A549 treated with RU486 at 1 μM for 4 hours (cell line): ENCODE results near the gene DHRS1. TPM values are rescaled to one million over a fixed set of nuclear protein-coding genes. Genes with fewer than 3 reads are reported as not detected.

ENCODE experiments used
- total RNA-seq: library from RNA; stranded (reverse); fragments of 200-300 nt; extraction: Qiagen RNA extraction; gene quantifications from 5 replicates; pipeline ENCODE4 v1.2.3, GENCODE V29; 2022; ENCODE audit warnings: low read depth

The DHRS1 gene
- 10.3 to 14.0 TPM (median 13.1 TPM) in 5 replicates for total RNA-seq

DNA sequence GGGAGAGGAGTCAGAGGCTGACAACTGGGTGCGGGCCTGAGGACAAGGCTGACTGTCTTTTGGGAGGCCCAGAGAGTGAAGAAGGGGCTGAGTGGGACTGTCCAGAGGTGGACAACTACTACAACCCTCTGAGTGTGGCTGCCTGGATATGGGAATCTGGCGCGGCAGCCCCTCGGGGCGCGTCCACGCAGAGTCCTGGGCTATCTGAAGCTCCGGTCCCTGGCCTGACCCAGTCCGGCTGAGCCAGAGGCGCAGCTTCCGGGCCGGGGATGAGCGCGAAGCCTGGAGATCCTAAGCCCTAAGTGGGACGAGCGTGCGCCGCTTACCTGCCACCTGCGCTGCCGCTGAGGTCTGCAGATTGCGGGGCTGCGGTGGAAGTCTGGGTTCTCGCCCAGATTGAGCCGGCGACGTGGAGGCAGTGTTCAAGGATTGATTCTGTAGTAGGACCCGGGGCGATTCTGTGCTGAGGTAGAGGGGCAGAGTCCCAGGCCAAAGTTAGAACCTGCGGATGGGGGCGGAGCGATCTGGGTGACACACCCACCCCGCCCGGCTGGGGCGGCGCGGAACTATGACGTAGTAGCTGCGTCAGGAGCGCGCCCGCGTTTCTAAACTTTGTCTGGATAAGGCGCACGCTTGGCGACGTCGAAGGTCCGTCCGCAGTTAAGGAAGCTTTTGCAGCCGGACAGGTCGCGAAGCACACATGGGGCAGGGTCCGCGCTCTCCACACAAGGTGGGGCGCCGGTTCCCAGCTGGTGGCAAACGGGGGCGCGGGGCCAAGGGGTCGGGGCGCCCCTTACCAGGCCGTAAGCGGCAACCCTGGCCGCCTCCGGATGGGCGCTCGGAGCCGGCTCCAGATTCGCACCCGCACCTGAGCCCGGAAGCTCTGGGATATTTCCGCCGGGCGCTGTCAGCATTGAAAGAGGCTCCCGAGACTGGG, at the start of gene DHRS1, which contains the start of gene NOP9:
DHRS1 (minus strand) TSS at position 526 of the 937 bp plus-strand sequence. CDS start 674 bp downstream, outside the sequence.
NOP9 (plus strand) TSS at position 596 of the 937 bp plus-strand sequence; CDS start at position 701, 105 bp downstream.

DNA sequence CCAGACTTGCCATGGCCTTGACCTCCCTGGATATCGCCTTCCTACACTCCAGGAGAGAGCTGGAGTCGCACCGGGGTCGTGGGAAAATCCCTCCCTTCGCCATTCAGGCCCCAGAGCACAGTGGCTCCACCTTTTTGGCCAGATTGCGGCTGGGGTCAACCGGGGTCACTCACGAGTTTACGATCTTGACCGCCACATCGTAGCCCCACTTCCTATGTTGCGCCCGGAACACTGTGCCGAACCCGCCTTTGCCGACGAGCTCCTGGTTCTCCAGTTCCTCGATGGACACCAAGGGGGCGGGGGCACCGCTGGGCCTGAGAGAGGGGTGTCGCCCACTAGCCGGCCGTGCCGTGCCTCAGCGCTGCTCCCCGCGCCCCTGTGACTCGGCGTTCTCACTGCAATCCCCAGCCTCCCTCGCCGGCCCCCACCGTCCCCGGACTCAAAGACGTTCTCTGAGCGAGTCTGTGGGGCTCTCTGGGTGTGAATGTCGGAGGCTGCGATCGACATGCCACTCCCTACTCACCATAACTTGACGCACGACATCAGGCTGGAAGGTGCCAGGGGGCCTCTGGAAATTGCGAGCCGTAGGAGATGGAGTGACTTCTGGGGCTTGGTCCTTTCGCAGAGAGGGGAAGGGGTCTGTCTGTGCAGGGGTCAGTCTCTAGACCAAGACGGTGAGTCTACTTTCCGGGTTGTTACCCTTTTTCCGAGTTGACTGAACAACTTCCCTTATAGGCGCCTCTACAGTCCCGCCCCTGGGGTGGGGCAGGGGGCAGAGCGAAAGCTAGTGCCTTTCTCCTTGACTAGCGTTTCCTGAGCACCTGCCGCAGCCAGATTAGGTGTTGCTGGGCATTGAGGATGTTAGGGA, 39.9 kb upstream of the DHRS1 start, which contains the start of gene RIPK3:
RIPK3 (minus strand) TSS at position 708 of the 868 bp plus-strand sequence; CDS start at position 543, 165 bp downstream.

DNA sequence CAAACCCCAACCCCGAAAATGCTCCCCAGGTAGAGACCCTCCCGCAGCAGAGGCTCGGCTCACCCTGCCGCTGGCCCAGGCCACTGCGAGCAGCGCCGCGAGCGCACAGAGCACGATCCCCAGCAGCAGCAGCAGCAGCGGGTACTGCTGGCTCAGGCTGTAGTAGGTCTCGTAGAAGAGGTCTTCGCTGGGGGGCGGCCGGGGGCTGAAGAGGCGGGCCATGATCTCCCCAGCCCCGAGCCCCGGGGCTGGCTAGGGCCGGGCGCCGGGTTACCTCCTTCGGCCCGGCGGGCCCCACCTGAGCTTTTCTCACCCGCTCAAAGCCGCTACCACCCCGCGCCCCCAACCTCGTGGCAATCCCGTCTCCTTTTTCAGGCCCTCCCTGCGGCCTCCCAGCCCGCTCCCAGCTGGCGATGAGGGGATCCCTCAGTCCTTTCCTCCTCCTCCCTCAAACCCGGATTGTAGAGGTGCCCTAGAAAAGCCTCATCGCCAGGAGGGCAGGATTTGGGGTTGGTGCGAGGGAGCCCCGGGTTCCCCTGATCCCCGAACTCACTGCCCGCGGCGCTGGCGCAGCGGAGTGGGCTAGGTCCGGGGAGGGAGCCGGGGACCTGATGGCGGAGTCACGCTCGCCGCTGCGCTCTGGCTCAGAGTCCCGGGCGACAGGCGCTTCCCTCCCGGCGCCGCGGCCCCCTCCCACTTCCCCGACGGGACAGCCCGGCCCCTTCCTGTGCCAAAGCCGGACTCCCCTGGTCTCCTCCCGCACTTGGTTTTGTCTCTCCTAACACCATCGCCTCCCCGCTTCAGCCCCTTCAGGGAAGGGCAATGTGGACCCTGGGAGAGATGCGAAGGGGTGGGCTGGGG, 35.1 kb upstream of the DHRS1 start, which contains the start of gene ADCY4:
ADCY4 (minus strand) TSS at position 641 of the 861 bp plus-strand sequence; CDS start at position 222, 419 bp downstream.

DNA sequence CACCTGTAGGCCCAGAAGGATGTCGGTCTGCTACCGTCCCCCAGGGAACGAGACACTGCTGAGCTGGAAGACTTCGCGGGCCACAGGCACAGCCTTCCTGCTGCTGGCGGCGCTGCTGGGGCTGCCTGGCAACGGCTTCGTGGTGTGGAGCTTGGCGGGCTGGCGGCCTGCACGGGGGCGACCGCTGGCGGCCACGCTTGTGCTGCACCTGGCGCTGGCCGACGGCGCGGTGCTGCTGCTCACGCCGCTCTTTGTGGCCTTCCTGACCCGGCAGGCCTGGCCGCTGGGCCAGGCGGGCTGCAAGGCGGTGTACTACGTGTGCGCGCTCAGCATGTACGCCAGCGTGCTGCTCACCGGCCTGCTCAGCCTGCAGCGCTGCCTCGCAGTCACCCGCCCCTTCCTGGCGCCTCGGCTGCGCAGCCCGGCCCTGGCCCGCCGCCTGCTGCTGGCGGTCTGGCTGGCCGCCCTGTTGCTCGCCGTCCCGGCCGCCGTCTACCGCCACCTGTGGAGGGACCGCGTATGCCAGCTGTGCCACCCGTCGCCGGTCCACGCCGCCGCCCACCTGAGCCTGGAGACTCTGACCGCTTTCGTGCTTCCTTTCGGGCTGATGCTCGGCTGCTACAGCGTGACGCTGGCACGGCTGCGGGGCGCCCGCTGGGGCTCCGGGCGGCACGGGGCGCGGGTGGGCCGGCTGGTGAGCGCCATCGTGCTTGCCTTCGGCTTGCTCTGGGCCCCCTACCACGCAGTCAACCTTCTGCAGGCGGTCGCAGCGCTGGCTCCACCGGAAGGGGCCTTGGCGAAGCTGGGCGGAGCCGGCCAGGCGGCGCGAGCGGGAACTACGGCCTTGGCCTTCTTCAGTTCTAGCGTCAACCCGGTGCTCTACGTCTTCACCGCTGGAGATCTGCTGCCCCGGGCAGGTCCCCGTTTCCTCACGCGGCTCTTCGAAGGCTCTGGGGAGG, 11.3 kb upstream of the DHRS1 start, which contains the start of gene LTB4R:
LTB4R (plus strand) TSS at position 857 of the 959 bp plus-strand sequence. CDS start 4,150 bp downstream, outside the sequence.

DNA sequence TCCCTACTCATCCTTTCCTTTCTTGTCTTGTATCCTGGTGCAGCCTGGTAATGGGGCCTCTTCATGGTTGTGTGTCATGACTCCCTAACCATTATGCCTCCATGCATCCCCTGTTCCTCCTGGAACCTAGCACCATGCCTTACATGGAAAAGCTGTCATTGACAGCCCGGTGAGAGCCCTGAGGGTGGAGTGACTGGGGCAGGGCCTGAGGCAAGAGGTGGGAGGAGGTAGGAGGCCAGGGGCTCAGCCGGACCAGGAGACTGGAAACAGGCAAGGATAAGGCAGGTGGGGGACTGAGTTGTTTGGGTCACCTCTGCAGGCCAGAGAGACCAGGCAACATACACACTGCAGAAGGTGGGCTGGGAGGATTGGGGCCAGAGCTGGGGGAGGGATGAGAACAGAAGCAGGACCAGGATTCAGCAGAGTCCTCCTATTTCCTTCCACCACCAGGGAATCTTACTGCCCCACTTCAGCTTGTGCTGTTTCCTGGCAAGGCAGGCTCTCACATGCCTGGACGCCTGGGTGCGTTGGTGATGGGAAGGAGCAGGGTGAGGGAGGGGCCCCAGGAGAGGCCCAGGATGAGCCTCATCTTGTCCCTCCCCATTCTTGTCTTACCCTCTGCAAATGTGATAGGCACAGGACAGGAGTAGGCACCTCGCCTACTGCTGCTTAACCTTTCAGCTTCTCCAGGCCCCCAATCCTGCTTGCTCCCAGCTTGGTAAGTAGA, 10.1 kb upstream of the DHRS1 start, which contains the start of gene LTB4R2:
LTB4R2 (plus strand) TSS at position 603 of the 727 bp plus-strand sequence. CDS start 525 bp downstream, outside the sequence.

DNA sequence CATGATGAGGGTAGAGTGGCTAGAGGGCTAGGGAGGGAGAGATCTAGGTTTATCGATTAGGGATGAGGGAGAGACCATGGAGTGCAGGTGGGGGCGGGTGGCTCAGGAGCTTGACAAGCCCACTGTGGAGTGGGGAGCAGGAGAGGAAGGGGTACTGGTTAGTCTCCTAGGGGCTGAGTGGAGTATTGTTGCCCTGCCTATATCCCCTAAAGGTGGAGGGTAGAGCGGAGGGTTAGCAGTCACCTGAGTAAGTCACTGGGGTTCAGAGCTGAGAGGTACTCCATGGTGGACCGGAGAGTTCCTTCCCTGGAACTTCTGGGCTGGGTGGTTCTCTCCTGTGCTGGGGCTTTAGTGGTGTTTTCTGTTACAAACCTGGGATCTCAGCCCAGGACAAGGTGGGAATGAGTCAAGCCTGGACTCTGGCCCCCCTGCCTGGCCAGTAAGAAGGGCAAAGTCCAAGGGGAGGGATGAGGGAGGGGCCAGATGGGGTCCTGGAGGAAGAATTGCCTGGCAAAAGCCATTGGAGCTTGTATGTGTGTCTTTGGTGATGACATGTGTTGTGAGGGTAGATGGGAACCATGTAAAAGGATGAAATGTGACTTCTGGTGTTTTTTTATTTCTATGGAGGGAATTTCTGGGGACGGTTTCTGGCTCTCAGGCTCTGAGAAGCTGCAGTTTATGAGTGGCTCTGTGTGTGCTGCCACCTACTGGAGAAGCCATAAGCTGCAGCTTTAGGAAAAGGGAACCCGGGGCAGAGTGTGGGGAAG, 8.2 kb upstream of the DHRS1 start, which contains the start of gene CIDEB:
CIDEB (minus strand) TSS at position 403 of the 767 bp plus-strand sequence; CDS start at position 284, 119 bp downstream.

DNA sequence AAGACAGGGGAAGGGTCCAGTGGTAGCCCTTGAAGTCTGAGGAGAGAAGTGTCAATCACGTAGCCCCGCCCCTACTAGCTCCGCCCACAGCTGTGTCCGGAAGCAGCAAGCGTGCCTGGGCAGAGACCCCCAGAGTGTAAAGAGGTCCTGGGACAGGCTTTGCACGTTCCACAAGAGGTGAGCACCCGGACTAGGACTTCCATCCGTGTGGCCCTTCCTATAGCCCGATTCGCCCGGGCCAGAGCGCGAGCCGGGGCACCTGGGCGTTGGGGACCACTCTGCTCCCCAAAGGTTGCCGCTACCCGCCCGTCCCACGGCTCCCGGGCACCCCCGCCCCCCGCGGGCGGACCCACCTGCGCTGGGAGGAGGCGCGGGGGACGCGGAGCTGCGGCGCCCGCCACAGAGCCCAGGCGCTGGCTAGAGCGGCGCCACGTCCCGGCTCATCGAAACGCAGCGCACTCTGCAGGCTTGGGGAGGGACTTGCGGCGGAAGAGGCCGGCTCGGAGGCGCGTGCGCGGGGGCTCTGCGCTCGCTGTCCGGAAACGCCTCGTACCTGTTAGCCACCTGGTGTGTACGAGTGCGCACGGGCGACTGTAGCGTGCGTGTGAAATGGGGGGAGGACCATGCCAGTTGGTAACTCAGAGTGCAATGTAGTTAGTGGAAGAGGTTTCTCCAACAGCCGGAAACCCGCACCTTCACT, 28.3 kb downstream of the DHRS1 start, which contains the start of gene RABGGTA:
RABGGTA (minus strand) TSS at position 464 of the 700 bp plus-strand sequence. CDS start 482 bp downstream, outside the sequence.

DNA sequence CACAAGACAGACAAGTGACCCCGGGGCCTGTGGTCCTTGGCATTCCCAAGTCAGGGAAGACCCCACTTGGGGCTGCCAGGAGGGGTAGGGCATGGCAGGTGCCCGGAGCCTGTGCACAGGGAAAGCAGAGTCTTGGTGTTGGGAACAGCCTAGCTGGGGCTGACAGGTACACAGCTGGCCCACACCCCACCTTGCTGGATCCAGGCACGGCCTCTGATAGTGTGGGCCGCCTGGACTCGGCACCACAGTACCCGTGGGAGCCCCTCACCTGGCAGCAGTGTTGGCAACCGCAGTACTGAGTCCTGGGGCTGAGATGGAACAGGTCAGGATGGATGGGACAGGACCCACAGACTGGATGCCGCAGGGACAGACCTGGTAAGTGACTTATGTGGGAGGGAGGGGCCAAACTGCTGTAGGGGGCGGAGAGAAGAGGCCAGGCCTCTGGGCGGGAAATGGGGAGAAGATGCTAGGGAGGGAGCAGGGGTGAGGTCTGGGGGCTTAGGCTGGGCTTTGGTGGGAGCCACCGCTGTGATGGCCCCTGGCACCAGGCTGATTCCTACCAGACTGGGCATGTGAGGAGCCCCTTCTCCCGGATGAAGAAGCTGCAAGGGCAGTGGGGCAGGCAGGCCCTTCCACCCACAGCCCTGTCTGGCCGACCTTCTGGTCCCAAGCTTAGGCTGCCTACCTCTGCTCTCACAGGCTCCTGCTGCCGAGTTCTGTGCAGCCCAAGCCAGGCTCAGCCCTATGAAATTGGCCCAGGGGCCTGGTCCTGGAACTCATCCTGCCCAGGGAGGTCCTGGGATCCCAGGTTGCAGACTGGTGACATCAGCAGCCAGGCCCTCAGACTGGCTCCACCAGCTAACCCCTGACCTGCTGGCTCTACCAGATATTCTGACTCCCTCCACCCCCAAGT, 36.5 kb downstream of the DHRS1 start, which contains the start of gene TGM1:
TGM1 (minus strand) TSS at position 357 of the 913 bp plus-strand sequence. CDS start 825 bp downstream, outside the sequence.

Other genes starting within 250 kb of the DHRS1 start
- gene CARMIL3, start 247.8 kb downstream of the DHRS1 start, total RNA-seq = 0.34 to 0.95 TPM (median 0.49 TPM) in 5 replicates
- gene CPNE6, start 228.2 kb downstream of the DHRS1 start, total RNA-seq = not detected in 5 replicates
- 16.5 to 22.6 TPM (median 20.9 TPM) in 5 replicates for gene PCK2, start 205.5 kb downstream of the DHRS1 start, total RNA-seq
- gene DCAF11, start 185.0 kb downstream of the DHRS1 start, total RNA-seq = 19.5 to 23.6 TPM (median 20.5 TPM) in 5 replicates
- gene NRL, start 184.8 kb downstream of the DHRS1 start, total RNA-seq = 0.72 to 1.2 TPM (median 0.80 TPM) in 5 replicates
- gene FITM1, start 169.1 kb downstream of the DHRS1 start, total RNA-seq = 0.17 to 0.31 TPM in 2 of 5 replicates, not detected in the others
- gene PSME1, start 163.6 kb downstream of the DHRS1 start, total RNA-seq = 166 to 196 TPM (median 176 TPM) in 5 replicates
- 45.0 to 65.7 TPM (median 61.1 TPM) in 5 replicates for gene EMC9, start 158.2 kb downstream of the DHRS1 start, total RNA-seq
- gene PSME2, start 153.2 kb downstream of the DHRS1 start, total RNA-seq = 163 to 221 TPM (median 173 TPM) in 5 replicates
- 18.9 to 37.4 TPM (median 28.0 TPM) in 5 replicates for gene RNF31, start 152.3 kb downstream of the DHRS1 start, total RNA-seq
- gene IRF9, start 138.5 kb downstream of the DHRS1 start, total RNA-seq = 14.5 to 20.9 TPM (median 16.8 TPM) in 5 replicates
- gene REC8, start 127.7 kb downstream of the DHRS1 start, total RNA-seq = 4.0 to 5.5 TPM (median 5.1 TPM) in 5 replicates
- gene IPO4, start 111.0 kb downstream of the DHRS1 start, total RNA-seq = 79.3 to 90.2 TPM (median 86.3 TPM) in 5 replicates
- 63.2 to 70.0 TPM (median 67.6 TPM) in 5 replicates for gene TM9SF1, start 104.3 kb downstream of the DHRS1 start, total RNA-seq
- not detected in 5 replicates for gene TSSK4, start 94.1 kb downstream of the DHRS1 start, total RNA-seq
- 71.9 to 101 TPM (median 93.0 TPM) in 5 replicates for gene CHMP4A, start 86.3 kb downstream of the DHRS1 start, total RNA-seq
- gene MDP1, start 83.7 kb downstream of the DHRS1 start, total RNA-seq = 27.3 to 34.4 TPM (median 29.4 TPM) in 5 replicates
- 444 to 520 TPM (median 484 TPM) in 5 replicates for gene NEDD8, start 67.4 kb downstream of the DHRS1 start, total RNA-seq
- 54.3 to 66.4 TPM (median 58.1 TPM) in 5 replicates for gene GMPR2, start 66.9 kb downstream of the DHRS1 start, total RNA-seq
- 34.2 to 38.2 TPM (median 36.6 TPM) in 5 replicates for gene TINF2, start 57.2 kb downstream of the DHRS1 start, total RNA-seq
- gene TGM1, start 36.6 kb downstream of the DHRS1 start, total RNA-seq = 0.53 to 1.1 TPM (median 1.0 TPM) in 5 replicates
- gene RABGGTA, start 28.2 kb downstream of the DHRS1 start, total RNA-seq = 15.2 to 18.4 TPM (median 16.6 TPM) in 5 replicates
- 13.7 to 17.0 TPM (median 16.6 TPM) in 5 replicates for gene NOP9, start 70 bp upstream of the DHRS1 start, total RNA-seq
- 0.15 to 1.00 TPM (median 0.20 TPM) in 5 replicates for gene CIDEB, start 8.2 kb upstream of the DHRS1 start, total RNA-seq
- gene LTB4R2, start 10.4 kb upstream of the DHRS1 start, total RNA-seq = 2.5 to 5.7 TPM (median 4.3 TPM) in 5 replicates
- 3.7 to 6.6 TPM (median 6.4 TPM) in 5 replicates for gene LTB4R, start 11.7 kb upstream of the DHRS1 start, total RNA-seq
- gene ADCY4, start 35.3 kb upstream of the DHRS1 start, total RNA-seq = not detected in 5 replicates
- not detected in 5 replicates for gene RIPK3, start 40.2 kb upstream of the DHRS1 start, total RNA-seq
- gene NFATC4, start 68.4 kb upstream of the DHRS1 start, total RNA-seq = 0.29 to 0.67 TPM (median 0.47 TPM) in 4 of 5 replicates, not detected in the other
- 0.16 to 0.78 TPM (median 0.18 TPM) in 5 replicates for gene NYNRIN, start 99.2 kb upstream of the DHRS1 start, total RNA-seq
- gene CBLN3, start 129.9 kb upstream of the DHRS1 start, total RNA-seq = 1.0 to 1.6 TPM (median 1.3 TPM) in 5 replicates
- 19.3 to 28.8 TPM (median 26.1 TPM) in 5 replicates for gene KHNYN, start 130.2 kb upstream of the DHRS1 start, total RNA-seq
- gene SDR39U1, start 143.0 kb upstream of the DHRS1 start, total RNA-seq = 42.7 to 56.3 TPM (median 47.4 TPM) in 5 replicates
- not detected in 5 replicates for gene CMA1, start 208.5 kb upstream of the DHRS1 start, total RNA-seq